ENCODE results near the gene RFTN1.

DNA sequence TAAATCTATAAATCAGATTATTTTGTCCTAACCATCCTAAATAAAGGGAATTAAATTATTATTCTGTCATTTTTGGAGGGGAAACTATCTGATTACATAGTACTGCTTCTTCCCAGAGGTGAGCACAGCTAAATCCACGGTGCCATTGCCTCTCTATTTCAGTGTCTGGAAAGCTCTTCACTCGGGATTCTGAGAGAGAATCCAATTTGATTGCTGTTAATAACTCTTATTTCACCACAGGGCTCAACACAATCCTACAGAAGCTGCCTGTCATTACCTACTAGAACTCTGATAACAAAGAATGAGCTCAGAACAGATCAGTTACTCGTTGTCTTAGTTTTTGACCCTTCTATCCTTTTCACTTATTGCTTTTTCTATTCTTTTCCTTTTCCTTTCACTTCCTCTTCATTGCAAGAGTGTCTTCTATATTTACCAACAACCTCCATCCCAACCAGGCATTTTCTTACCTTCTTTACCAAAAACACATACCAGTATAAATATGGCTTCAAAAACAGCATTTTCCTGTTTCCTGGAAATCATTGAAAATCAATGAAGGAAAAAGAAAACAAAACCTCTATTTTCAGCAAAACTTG is 218.1 kb downstream of the RFTN1 start:
- TF ChIP-seq, protein P1, sequence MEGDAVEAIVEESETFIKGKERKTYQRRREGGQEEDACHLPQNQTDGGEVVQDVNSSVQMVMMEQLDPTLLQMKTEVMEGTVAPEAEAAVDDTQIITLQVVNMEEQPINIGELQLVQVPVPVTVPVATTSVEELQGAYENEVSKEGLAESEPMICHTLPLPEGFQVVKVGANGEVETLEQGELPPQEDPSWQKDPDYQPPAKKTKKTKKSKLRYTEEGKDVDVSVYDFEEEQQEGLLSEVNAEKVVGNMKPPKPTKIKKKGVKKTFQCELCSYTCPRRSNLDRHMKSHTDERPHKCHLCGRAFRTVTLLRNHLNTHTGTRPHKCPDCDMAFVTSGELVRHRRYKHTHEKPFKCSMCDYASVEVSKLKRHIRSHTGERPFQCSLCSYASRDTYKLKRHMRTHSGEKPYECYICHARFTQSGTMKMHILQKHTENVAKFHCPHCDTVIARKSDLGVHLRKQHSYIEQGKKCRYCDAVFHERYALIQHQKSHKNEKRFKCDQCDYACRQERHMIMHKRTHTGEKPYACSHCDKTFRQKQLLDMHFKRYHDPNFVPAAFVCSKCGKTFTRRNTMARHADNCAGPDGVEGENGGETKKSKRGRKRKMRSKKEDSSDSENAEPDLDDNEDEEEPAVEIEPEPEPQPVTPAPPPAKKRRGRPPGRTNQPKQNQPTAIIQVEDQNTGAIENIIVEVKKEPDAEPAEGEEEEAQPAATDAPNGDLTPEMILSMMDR (IDR thresholded peaks at IDR 0.05), result no peak
- TF ChIP-seq EZH2phosphoT487 (IDR thresholded peaks at IDR 0.05) (no peak), EZH2 (IDR thresholded peaks at IDR 0.05) (no peak)
